22Rv1 (cell line): ENCODE measurements around the gene IRX4.

Experiments
- ZFX ChIP-seq: fragments of 450-650 bp; IDR thresholded peaks from 2 replicates; pipeline ENCODE4 v1.6.1; 2017; ENCODE audit warnings: antibody characterized with exemption, borderline replicate concordance
- TF ChIP-seq, protein P1 (sequence below): fragments of 450-650 bp; IDR thresholded peaks from 2 replicates; pipeline ENCODE4 v1.5.1; 2017; ENCODE audit warnings: mild to moderate bottlenecking

DNA sequence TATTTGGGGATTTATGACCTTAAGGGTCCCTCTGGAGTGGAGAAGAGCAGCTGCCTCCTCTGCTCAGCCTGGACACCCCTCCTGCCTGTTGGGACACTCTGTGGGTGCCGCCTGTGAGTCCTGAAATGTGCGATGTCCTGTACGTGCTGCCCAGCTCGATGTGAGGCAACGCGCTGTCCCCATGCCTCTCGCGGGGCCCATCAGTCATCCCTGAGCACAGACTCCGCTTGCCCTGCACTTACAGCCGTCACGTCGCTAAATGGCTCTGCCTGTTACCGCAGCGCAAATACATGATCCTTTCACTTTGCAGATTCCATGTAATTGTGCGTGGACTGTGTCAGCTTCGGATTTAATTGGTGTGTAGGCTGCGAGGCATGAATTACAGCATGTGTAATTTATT is 27.1 kb downstream of the IRX4 start:
- TF ChIP-seq, protein P1, sequence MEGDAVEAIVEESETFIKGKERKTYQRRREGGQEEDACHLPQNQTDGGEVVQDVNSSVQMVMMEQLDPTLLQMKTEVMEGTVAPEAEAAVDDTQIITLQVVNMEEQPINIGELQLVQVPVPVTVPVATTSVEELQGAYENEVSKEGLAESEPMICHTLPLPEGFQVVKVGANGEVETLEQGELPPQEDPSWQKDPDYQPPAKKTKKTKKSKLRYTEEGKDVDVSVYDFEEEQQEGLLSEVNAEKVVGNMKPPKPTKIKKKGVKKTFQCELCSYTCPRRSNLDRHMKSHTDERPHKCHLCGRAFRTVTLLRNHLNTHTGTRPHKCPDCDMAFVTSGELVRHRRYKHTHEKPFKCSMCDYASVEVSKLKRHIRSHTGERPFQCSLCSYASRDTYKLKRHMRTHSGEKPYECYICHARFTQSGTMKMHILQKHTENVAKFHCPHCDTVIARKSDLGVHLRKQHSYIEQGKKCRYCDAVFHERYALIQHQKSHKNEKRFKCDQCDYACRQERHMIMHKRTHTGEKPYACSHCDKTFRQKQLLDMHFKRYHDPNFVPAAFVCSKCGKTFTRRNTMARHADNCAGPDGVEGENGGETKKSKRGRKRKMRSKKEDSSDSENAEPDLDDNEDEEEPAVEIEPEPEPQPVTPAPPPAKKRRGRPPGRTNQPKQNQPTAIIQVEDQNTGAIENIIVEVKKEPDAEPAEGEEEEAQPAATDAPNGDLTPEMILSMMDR: no peak
- no peak for TF ChIP-seq ZFX
